HG03025 (cell line): ENCODE measurements around the gene CD248.
"Not testable (repeated sequence)": the region's sequence is repeated elsewhere in the genome, so short reads cannot be mapped to it uniquely, and the experiment has no call there.

ENCODE experiments used
- ATAC-seq: cut with Tn5 transposase; IDR thresholded peaks from one replicate; pipeline ENCODE4 v1.9.1; 2021; ENCODE audit warnings: mild to moderate bottlenecking, moderate library complexity; ENCODE audit not compliant: unreplicated experiment, low FRiP score

CD248 gene

DNA sequence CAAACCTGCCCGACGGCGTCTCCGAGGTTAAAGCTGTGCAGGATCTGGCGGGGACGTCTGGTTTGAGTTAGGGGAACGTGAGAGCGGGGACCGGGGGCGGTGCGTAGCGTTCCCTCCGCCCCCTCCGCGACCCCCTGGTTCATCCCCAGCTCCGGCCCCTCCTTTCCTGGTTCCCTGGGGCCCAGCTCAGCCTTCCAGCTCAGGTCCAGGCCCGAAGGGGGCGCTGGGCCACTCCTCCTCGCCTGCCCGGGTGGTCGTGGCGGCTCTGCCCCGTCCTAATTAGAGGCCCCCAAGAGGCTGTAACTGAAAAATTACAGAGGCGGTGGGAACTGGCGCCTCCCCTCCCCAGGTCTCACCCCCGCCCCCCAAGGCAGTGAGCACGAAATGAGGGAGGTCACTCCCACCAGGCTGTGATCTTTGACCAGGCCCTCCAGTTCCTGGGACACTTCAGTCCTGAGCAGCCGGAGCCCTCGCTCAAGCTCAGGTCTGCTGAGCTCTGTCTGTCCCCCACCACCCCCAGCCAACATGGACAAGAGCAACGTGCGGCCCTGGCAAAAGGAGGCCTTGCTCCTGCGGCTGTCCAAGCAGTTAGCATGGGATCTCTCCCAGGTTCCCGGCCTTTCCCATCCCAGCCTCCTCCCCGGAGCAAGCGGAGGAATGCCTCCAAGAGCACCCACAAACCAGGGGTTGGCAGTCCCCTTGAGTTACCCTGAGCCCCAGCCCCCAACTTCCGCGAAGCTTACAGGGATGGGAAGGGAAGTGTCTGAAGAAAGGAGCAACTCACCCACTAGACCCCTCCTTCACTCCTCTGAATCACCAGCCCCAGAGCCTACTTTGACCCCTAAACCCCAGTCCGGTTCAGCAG is 3.3 kb downstream of the CD248 start:
- ATAC-seq, result no peak

DNA sequence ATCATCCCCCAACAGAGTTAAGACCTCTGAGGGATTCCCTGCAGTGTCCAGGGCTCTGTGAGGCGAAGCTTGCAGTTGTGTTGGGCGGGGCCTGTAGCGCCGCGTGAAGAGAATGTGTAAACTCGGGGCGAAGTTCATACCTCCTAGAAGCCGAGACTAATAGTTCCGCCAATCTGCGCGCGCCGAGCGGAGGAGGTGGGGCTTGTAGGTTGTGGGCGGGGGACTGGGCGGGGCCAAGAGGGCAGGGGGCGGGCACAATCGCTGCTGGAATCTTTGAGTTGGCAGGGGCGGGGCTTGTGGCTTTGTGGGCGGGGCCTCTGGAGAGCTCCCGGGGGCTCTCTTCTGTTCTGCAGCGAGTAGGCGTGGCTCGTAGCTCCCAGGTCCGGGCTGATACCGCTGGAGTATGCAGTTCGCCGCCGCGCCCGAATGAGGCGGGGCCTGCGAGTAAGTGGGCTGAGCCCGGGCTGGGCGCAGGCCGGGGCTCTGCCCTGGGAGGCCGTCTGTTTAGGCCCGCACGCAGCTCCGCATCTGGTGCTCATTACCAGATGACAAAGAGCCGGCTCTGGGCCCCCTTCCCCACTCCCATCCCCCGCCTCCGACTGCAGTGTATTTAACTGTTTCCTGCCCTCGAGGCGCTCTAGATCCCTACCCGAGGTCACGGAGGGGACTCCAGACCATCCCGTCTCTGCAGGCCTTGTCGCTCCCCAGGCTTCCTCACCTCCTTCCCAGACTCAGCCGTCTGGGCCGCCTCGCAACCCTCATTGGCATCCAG is 4.1 kb downstream of the CD248 start:
- ATAC-seq, result peak; percentile 55

DNA sequence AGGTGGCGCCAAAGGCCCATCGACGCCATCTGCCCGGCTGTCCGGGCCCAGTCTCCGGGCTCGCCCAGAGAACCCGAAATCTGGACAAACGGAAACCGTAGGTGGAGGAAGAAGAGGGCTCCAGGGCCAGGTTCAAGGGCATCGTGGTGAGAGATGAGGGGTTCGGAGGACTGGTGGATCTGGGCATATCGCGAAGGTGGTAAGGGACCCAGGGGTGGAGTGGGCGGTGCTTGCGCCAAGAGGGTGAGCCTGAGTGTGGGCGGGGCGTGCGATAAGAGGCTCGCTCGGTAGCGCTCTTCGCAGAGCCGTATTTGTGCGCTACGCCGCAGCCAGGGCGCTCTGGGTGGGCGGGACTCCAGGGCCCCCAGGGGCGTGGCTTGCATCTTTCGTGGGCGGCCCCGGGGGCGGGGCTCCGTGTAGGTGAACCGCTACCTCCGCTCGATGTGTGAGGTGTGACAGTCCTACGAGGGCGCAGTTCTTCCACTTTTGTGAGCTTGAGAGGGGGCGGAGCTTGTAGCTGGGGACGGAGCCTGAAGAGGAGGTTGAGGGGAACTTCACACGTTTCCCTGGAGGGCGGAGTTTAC is 4.8 kb downstream of the CD248 start:
- peak; percentile 63 for ATAC-seq

DNA sequence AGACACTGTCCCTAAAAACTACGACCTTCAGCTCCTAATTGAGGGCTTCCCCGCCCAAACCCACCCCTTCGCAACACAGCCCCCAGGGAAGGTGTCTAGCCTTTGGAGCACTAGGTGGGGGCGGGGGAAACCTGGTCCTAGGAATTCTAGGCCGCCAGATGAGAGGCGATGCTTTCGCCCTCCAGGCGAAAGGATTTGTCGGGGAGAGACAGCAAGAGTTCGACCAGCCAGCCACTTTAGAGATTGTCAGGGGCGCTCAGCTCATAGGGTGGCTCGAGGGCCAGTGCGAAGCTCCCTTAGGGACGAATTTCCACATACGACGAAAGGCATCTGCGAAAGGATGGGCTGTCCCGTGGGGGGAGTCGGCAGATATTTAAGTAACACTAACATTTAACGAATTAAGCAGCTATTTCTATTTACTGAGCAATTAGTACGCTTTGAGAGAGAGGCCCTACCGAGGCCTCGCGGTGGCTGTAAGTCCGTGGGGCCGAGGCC is 5.3 kb downstream of the CD248 start:
- no peak for ATAC-seq

DNA sequence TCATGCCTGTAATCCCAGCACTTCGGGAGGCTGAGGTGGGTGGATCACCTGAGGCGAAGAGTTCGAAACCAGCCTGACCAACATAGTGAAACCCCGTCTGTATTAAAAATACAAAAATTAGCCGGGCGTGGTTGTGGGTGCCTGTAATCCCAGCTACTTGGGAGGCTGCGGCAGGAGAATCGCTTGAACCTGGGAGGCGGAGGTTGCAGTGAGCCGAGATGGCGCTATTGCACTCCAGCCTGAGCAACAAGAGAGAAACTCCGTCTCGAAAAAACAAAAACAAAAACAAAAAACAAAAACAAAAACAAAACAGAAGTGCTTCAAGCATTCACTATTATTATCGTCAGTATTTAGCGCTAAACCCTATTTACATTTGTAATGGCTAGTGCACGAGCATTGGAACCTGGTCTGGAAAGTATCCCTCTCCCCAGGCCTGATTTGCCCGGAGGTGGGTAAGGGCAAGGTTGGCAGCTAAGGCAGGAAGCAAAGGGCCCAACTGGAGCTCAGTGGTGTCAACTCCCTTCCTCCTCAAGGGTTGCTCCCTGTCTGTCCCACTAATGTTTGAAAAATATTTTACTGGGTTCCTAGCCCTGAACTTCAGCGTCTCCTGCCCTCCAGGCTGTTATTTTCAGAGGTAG is 5.9 kb downstream of the CD248 start:
- not testable (repeated sequence) for ATAC-seq

DNA sequence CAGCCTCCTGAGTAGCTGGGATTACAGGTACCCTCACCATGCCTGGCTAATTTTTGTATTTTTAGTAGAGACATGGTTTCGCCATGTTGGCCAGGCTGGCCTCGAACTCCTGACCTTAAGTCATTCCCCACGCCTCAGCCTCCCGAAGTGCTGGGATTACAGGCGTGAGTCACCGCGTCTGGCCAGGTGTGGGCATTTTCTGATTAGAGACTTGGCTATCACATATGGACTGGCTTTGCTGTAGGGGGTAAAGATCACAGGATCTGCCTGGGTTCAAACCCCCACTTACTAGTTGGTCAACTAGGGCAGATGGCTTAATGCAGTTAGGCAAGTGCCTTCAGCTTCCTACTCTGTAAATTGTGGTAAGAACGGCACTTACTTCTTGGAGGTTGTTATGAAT is 6.5 kb downstream of the CD248 start:
- ATAC-seq, result no peak

DNA sequence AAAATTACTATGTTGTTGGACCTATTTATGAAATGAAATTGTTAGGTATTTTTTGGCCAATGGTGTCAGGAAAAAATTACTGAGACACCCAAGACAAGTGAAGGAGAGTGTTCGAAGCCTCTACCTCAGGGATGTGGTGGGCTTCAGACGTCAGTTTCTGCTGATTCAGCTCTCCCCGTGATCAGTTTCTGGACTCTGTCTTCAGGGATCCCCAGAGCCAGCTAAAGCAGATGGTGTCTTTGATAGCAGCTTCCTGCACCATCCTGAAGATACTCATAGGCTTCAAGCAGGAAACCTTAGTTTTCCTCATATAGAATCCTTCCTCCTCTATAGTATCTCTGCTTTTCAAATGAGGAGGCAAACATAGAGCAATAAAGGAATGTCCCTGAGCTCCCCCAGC is 7.4 kb downstream of the CD248 start:
- no peak for ATAC-seq

DNA sequence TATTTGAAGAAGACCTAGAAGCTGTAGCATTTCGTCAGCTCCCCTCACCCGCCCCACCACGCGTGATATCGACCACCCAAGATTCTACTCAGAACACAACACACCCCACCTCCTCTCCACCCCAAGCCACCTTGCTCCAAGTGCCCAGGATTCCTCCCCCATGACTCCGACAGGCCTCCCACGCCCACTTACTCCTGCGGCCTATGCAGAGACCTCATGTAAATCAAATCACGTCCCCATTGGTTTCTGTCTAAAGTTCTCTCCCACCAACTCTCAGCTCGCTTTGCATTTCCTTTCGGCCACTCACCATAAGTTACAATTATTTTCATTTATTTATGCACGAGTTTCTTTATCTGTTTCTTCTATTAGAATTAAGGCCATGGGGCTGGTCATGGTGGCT is 14.2 kb downstream of the CD248 start:
- no peak for ATAC-seq

DNA sequence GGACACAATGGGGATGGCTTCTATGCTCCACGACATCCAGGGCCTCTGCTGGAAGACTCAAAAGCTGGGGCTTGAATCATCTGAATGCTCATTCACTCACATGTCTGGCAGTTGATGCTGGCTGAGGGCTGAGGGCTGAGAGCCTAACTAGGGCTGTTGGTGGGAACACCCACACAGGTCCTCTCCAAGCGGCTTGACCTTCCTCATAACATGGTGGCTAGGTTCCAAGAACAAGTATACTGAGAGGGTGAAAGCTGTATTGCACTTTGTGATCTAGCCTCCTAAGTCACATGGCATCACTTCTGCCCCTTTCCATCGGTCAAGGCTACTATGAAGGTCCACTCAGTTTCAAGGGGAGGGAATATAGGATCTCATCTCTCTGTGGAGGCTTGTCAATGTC is 17.7 kb downstream of the CD248 start:
- no peak for ATAC-seq

DNA sequence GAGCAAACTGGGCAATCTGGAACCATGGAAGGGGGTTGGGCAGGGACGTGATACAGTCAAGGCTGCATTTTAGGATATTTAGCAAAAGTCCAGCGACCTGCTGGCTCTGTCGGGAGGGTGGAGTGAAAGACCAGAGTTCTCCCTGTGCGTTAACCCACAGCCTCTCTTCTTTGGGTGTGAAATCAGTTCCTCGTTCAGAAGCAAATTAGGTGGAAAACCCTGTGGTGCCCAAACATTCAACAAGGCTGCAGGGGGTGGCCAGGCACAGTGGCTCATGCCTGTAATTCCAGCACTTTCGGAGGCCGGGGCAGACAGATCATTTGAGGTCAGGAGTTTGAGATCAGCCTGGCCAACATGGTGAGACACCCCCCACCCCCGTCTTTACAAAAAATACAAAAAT is 19.2 kb downstream of the CD248 start:
- no peak for ATAC-seq

DNA sequence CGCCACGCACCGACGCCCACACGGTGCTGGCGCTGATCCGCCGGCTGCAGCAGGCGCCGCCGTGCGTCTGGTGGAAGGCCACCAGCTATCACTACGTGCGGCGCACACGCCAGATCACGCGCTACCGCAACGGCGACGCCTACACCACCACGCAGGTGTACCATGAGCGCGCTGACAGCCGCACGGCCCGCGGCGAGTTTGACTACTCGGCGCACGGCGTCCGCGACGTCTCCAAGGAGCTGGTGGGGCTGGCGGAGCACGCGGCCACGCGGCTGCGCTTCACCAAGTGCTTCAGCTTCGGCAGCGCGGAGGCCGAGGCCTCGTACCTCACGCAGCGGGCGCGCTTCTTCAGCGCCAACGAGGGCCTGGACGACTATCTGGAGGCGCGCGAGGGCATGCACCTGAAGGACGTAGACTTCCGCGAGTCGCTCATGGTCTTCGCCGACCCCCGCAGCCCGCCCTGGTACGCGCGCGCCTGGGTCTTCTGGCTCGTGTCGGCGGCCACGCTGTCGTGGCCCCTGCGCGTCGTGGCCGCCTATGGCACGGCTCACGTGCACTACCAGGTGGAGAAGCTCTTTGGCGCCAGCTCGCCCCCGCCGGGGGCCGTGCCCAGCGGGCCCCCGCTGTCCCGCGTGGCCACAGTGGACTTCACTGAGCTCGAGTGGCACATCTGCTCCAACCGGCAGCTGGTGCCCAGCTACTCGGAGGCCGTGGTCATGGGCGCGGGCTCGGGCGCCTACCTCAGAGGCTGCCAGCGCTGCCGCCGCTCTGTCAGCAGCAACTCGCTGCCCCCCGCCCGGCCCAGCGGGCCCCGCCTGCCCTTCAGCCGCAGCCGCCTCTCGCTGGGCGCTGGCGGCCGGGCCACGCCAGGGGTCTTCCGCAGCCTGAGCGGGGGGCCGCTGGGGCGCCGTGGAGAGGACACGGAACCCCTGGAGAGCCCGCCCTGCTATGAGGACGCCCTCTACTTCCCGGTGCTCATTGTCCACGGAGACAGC is 21.9 kb downstream of the CD248 start:
- ATAC-seq, result no peak

DNA sequence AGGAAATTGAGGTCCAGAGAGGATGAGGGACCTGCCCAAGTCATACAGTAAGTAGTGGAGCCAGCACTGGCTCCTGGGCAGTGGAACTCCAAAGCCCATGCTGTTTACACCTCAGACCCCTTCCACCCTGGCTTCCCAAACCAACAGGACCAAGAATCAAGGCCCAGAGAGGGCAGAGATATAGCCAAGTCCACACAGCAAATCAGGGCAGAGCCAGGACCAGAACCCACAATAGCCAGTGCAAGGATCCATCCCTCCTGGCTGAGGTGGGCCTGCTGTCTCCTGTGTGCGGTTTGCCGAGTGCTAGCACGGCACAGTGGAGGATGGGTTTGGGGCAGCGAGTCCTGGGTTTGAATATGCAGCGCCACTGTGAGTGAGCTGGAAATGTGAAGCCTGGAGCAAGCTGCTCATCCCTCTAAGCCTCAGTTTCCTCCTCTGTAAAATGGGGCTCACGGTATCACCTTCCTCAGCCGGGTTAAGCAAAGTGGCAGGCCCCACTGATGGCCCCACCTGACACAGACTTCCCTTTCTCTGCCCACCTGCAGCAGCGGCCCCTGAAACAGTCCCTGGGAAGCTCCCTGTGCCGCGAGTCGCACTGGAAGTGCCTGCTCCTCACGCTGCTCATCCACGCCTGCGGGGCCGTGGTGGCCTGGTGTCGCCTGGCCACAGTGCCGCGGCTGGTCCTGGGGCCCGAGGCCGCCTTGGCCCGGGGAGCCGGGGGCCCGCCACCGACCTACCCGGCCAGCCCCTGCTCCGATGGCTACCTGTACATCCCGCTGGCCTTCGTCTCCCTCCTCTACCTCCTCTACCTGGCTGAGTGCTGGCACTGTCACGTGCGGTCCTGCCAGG is 22.8 kb downstream of the CD248 start:
- no peak for ATAC-seq

DNA sequence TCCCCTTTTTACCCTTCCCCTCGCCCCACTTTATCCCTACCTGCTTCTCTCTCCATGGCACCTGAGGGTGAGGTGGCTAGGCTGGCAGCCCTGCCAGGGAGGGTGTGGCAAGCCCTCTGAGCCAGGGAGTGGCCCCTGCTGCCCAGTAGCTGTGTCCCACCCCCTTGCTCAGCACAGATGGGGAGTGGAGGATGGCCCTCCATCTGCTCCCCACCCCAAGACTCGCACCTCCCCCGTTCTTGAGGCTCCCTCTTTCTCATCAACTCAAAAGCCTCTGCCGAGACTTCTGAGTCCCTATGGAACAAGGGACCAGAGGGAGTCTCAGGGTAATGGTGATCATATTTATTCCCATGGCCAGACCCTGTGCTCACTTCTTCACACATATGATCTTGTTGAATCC is 23.5 kb downstream of the CD248 start:
- no peak for ATAC-seq

DNA sequence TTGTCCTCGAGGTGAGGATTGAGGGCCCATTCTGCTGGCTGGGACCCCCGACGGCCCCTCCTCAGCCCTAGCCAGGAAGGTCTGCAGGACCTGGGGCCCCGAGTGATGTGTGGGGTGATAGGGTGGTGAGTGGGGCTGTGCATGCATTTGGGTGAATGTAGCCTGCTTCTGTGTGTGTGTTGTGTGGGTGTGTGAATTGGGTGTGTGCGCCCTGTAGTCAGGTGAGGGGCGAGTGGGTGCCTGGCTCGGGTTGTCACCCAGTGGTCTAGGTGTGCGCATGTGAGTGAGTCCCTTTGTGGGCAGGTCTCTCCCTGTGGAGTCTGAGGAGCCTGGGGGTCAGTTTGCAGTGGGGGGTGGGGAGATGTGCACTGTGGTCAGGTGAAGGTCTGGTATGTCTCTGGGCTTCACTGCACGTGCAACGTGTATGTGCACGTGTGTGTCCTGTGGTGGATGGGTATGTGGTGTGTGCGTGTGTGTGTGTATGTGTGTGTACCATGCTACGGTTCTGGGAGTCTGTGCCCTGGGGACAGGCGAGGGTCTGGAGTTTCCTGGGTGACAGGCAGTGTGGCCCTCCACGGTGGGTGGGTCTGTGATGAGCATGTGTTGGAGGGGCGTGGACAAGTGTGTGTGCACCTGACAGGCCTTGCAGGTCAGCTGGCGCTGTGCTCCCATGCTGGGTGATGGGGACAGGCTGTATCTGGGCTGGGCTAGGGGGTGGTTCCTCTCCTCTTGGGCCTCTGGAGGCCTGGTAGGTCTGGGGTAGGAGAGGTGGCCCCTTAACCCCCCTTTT is 24.1 kb downstream of the CD248 start:
- ATAC-seq, result no peak

DNA sequence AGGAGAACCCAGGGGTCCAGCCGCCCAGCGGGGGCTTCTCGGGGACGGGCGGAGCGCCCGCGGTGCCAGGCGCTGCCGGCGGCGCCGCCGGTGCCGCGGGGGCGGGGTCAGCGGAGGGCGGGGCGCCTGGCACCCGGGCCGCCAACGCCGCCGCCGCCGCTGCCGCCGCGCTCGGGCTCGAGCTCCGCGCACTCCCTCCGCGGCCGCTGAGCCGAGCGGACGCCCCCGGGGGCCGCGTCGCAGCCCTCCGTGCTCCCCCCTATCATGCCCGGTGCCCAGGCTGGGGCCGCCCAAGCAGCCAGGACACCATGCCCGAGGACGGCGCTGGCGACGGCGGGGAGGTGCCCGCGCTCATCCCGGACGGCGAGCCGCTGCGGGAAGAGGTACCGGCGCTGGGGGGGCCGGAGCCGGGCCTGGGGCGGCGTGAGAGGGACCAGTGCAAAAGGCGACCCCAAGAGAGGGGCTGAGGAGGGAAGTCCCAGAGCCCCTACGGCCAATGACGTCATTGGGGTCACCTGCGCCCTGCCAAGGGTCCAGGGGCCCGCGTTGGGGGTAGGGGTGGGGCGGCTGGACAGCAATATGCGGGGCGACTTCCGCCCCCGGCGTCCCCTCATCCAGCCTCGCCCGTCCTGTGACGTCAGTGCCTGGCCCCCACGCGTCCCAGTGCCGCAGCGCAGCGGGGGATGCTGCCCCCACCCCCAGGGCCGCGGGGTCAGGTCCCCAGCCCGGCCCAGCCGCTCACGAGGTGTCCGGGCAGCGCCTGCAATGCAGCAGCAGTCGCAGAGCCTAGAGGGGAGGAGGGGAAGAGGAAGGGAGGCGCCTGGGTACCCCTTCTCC is 24.9 kb downstream of the CD248 start, which contains the start of gene TMEM151A:
Gene TMEM151A, plus strand, starts transcription at position 189 of the 837 bp plus-strand sequence. Its CDS starts 120 bp downstream, at position 309.
- no peak for ATAC-seq

DNA sequence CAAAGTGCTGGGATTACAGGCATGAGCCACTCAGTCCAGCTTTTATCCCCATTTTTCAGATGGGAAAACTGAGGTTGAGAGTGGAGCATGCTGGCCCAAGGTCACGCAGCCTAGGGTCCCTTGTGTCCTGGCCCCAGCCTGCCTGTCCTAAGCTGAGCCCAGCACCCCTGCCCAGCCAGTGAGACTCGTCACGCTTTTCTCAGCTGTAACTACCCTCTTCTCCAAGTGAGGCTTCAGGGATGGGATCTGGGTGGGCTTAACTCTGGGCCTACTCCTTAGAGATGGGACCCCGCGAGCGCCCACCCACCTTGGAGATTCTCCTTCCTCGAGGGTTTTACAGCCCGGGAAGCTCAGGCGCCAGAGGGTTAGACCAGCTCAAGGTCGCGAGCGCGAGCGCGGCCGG is 25.5 kb downstream of the CD248 start:
- no peak for ATAC-seq

DNA sequence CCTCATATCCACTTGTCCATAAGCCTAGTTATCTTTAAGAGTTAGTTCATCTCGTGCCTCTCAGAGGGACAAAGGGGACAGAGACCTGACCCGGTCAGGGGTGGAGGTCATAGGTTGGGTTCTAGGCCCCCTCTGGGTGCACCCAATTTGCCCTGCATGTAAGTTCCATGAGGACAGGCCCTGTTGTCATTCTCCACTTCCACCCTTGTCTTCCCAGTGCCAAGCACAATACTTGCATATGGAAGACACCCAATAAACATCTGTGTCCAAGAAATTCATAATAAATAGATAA is 26.6 kb downstream of the CD248 start:
- ATAC-seq, result no peak
